Spleen (tissue), 7 donors: Measurements from ENCODE around the gene SSBP4.

ENCODE experiments used
- CTCF ChIP-seq, 11 experiments: fragments of 200-600 bp in 7 of 11; fragments of 450-650 bp in 4 of 11; sonication (generic) in 4 of 11; IDR thresholded peaks in 8 of 11; conservative IDR thresholded peaks in 3 of 11; 1 replicate in 7 of 11; 2 replicates in 4 of 11; pipeline versions ENCODE4 v1.4.0 to v1.8.0; 2016 to 2021; ENCODE audit warnings: antibody characterized with exemption in 11 of 11, inconsistent platforms in 4 of 11, mild to moderate bottlenecking in 1 of 11
- POLR2A ChIP-seq, 3 donors: fragments of 450-650 bp; IDR thresholded peaks; one replicate each; pipeline ENCODE4 v1.5.1; 2017; ENCODE audit warnings: antibody characterized with exemption in 3 of 3, mild to moderate bottlenecking in 1 of 3
- donor health status: DM: no; HTN: no; CAD: no; lungs with moderate emphysema.
- donor health status: DM: no; HTN: no; CAD: no.
- donor health status: DM: no; HTN: no; CAD: no.

- TF ChIP-seq CTCF (IDR thresholded peaks at IDR 0.05 in 8 of 11, conservative IDR thresholded peaks at IDR 0.05 in 3 of 11) (no peak), POLR2A (IDR thresholded peaks at IDR 0.05) (no peak)
Measured at GRCh38 chr19:18399008-18399407, 20.2 kb upstream of the SSBP4 start.
